Brain microvascular endothelial cell (primary cell): ENCODE results near the gene PSMG3.

Source experiments
- DNase-seq: peaks from one replicate; pipeline ENCODE4 v3.0.0-alpha.2; 2020
- H3K27ac ChIP-seq: fragments of 250-450 bp; sonication (Bioruptor Pico); 2 replicates; pipeline ENCODE4 v1.5.1; 2020; ENCODE audit warnings: mild to moderate bottlenecking, moderate library complexity
- H3K27me3 ChIP-seq: fragments of 250-450 bp; sonication (Bioruptor Pico); replicated peaks from 2 replicates; pipeline ENCODE4 v1.5.1; 2020; ENCODE audit warnings: mild to moderate bottlenecking
- H3K36me3 ChIP-seq: fragments of 250-450 bp; sonication (Bioruptor Pico); replicated peaks from 2 replicates; pipeline ENCODE4 v1.5.1; 2020; ENCODE audit warnings: mild to moderate bottlenecking
- H3K4me3 ChIP-seq: 2 replicates; pipeline ENCODE4 v1.5.1; 2011; ENCODE audit warnings: low read depth, mild to moderate bottlenecking, control low read depth, low read length, moderate library complexity
- CTCF ChIP-seq: IDR thresholded peaks from 2 replicates; pipeline ENCODE4 v1.5.1; 2011; ENCODE audit warnings: low read depth, mild to moderate bottlenecking, moderate library complexity, low read length, control low read depth, inconsistent platforms; ENCODE audit errors: missing control alignments
- in situ Hi-C: cut with HindIII; loops from 2 replicates; pipeline ENCODE4 v1.10.0; 2017; ENCODE audit warnings: low sequenced_read_pairs, low pct_ligation_motif_present

PSMG3 gene

DNA sequence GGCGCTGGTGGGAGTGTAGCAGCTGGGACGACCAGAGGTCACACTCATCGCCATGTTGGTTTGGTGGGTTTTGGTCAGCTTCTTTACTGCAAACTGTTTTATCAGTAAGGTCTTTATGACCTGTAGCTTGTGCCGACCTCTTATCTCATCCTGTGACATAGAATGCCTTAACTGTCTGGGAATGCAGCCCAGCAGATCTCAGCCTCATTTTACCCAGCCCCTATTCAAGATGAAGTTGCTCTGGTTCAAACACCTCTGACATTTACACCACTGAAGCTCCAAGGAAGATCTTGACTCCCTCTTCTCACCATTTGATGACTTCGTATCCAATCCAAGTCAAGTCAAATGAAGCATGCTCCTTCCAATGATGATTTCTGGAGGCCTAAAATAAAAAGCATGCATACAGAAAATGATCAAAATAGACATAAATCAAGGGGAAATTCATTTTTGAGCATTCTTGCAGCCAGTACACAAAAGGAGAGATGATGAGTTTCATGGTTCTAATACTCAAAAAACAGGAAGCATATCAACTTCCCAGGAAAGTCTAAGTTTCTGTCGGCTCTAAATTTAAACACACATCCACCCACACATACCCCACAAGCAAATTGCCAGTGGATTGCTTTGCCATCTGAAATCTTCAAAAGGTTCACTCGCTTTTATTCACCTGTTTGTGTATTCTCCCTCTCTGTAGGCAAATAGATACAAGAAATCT is 2.4 kb upstream of the PSMG3 start:
- in situ Hi-C loops = no loop called here
- no peak overlapping the region for H3K27ac ChIP-seq
- H3K36me3 ChIP-seq = no peaks in the 10 kb centered on the region
- no peaks in the 10 kb centered on the region for H3K27me3 ChIP-seq
- DNase-seq = no peak
- no peak overlapping the region for H3K4me3 ChIP-seq
- TF ChIP-seq CTCF = no peak

DNA sequence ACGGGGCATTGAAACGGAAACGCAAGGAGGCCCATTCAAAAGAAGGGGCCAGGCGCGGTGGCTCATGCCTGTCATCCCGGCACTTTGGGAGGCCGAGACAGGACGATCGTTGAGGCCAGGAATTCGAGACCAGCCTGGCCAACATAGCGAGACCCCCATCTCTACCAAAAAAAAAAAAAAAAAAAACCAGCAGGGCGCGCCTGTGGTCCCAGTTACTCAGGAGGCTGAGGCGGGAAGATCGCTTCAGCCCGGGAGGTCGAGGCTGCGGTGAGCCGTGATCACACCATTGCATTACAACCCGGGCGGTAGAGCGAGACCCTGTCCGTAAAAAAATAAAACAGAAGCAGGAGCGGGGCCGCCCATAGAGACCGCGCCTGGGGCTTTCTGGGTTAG is 396 bp downstream of the PSMG3 start:
- DNase-seq = no peak
- H3K27ac ChIP-seq = peak overlapping the region; percentile 95
- in situ Hi-C loops = no loop called here
- no peak for TF ChIP-seq CTCF
- no peaks in the 10 kb centered on the region for H3K27me3 ChIP-seq
- H3K36me3 ChIP-seq = no peaks in the 10 kb centered on the region
- peak overlapping the region; percentile 87 for H3K4me3 ChIP-seq

DNA sequence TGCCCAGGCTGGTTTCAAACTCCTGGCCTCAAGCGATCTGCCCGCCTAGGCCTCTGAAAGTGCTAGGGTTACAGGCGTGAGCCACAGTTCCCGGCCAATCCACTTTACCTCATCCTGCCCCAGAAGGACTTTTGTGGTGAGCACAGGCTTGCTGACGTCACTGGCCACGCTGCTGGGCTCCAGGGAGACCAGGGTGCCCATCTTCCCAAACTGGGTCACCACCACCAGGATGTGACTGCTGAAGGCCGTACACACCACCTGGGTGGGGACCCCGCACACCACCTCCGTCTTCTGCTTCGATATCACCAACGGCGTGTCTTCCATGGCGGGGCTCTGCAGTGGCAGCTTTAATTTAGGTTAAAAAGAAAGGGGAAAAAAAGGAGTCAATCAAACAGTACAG is 816 bp downstream of the PSMG3 start:
- H3K27ac ChIP-seq = peak overlapping the region; percentile 95
- in situ Hi-C loops = no loop called here
- no peaks in the 10 kb centered on the region for H3K36me3 ChIP-seq
- H3K27me3 ChIP-seq = no peaks in the 10 kb centered on the region
- peak; percentile 43 for DNase-seq
- no peak for TF ChIP-seq CTCF
- peak overlapping the region; percentile 87 for H3K4me3 ChIP-seq

DNA sequence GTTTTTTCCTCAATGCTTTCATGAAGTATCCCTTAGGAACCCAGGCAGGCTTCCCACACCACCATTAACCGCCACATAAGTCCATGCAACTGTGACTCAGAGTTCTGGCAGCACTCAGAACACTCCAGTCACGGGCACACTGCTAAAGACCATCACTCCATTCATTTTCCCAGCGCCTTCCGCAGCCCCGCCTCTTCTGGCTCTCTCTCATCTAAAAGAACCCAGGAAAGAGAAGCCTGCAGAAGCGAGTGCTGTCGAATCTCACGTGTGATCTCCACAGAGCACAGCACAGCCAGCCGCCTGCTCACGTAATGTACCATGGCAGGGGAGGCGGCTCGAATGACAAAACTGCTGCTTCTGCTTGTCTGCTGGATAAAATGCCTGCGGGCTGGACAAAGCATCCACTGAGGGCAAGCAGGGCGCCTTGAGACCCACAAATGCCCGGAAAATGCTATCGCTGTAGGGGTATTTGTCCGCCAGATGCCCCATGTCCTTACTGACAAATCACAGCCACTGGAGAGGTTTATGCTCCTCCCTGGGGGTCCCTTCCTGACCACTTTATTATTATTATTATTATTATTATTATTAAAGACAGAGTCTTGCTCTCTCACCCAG is 1.8 kb downstream of the PSMG3 start:
- in situ Hi-C loops = no loop called here

GRCh38 chr7:1567049-1567771 is 2.6 kb downstream of the PSMG3 start:
- TF ChIP-seq CTCF = no peak
- Histone ChIP-seq H3K27ac (peak overlapping the region; percentile 95), H3K36me3 (no peaks in the 10 kb centered on the region), H3K27me3 (no peaks in the 10 kb centered on the region), H3K4me3 (no peak overlapping the region)
- peak; percentile 72 for DNase-seq
- in situ Hi-C loops = no loop called here

More for the DNA sequence above, 1.8 kb downstream of the PSMG3 start:
- no peaks in the 10 kb centered on the region for H3K36me3 ChIP-seq
- TF ChIP-seq CTCF = no peak
- no peak overlapping the region for H3K4me3 ChIP-seq
- peak overlapping the region; percentile 95 for H3K27ac ChIP-seq
- no peaks in the 10 kb centered on the region for H3K27me3 ChIP-seq
- DNase-seq = peak; percentile 81
